HG03558 (cell line): Measurements from ENCODE around the gene ATP5MC2.
"Not testable (repeated sequence)": the region's sequence is repeated elsewhere in the genome, so short reads cannot be mapped to it uniquely, and the experiment has no call there.

Source experiments
- ATAC-seq: cut with Tn5 transposase; IDR thresholded peaks from one replicate; pipeline ENCODE4 v1.9.1; 2021; ENCODE audit warnings: moderate number of reproducible peaks; ENCODE audit not compliant: unreplicated experiment; ENCODE audit errors: extremely low read depth

Gene ATP5MC2

GRCh38 chr12:53675701-53676607, at the start of gene ATP5MC2:
Gene ATP5MC2 (minus strand): TSS chr12:53676083. CDS start chr12:53672614, 3,469 bp downstream.
- peak; percentile 95 for ATAC-seq

- ATAC-seq, result no peak
Measured at GRCh38 chr12:53722450-53723041, 46.7 kb upstream of the ATP5MC2 start.

DNA sequence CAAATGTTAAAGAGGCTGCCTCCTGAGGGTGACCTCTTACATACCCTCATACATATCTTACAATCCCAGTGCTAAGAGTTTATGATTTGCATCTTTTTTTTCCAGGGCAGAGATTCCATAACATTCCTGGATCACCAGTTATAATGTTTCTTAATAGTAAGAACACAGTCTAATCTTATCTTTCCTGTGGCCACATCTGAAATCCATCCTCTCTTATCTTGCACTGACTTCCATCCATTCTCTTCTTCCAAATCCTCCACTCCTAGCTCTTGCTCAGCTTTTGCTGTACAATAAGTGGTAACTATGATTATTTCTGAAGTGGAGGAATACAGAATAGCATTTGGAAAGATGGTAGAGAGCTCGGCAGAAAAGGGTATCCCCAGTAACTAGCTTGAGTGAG, 45.1 kb upstream of the ATP5MC2 start:
- no peak for ATAC-seq

GRCh38 chr12:53719649-53720048, 43.8 kb upstream of the ATP5MC2 start:
- ATAC-seq, result no peak

GRCh38 chr12:53718567-53718966, 42.7 kb upstream of the ATP5MC2 start:
- not testable (repeated sequence) for ATAC-seq

DNA sequence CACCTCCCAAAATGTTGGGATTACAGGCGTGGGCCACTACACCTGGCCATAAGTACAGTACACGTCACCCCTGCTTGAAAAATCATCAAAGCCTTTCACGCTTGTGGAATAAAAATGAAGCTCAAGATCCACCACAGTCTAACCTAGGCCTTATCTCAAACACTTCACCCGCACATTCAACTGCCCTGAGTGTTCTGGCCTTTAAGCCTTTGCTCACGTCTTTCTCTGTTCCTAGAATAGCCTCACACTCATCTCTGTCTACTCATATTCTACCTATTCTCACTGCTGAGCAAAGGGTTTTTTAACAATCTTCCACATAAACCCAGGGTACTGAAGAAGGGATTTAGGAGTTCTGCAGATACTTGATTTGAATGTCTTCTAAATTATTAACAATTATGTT, 41.4 kb upstream of the ATP5MC2 start:
- no peak for ATAC-seq

GRCh38 chr12:53714004-53714403, 38.1 kb upstream of the ATP5MC2 start:
- ATAC-seq, result no peak

DNA sequence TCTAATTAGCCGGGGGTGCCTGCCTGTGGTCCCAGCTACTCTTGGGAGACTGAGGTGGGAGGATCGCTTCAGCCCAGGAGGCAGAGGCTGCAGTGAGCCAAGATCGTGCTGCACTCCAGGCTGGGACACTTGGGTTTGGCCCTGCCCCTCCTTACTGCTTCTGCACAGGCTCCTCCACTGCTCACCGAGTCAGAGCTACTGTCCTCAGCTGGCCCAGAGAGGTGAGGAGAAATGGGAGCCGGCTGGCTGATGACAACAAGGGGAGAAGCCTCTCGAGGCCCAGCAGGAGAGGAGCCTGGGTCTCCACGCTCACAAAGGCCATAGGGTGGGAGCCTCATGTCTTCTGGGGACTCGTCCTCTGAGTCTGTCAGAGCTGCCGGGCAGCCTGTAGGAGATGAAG, 37.6 kb upstream of the ATP5MC2 start:
- ATAC-seq, result no peak

GRCh38 chr12:53712059-53712643, 36.3 kb upstream of the ATP5MC2 start:
- no peak for ATAC-seq

GRCh38 chr12:53710091-53710490, 34.2 kb upstream of the ATP5MC2 start:
- ATAC-seq, result no peak

GRCh38 chr12:53709671-53710070, 33.8 kb upstream of the ATP5MC2 start:
- ATAC-seq, result no peak

GRCh38 chr12:53706080-53706479, 30.2 kb upstream of the ATP5MC2 start:
- ATAC-seq, result no peak

GRCh38 chr12:53703756-53704155, 27.9 kb upstream of the ATP5MC2 start:
- ATAC-seq, result no peak

- no peak for ATAC-seq
Measured at GRCh38 chr12:53701518-53702264, 25.8 kb upstream of the ATP5MC2 start.

DNA sequence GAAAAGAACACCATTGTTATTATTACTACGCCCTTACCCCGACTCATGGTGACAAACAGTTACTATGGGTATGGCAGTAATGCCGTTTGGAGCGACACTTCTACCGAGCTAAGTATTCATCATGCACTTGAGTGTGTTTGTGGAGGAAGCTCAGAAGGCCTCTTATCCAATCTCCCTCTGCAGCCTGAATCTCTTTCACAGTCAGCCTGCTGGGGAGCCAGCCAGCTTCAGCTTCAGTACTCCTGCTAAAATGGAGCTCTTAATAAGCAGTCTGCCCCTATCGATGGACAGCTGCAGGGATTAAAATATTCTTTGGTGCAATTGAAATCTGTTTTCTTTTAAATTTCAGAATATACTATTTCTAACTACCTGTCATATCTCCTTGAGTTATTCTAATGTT, 24.7 kb upstream of the ATP5MC2 start:
- no peak for ATAC-seq

- no peak for ATAC-seq
Measured at GRCh38 chr12:53699678-53700025, 23.8 kb upstream of the ATP5MC2 start.

- ATAC-seq, result no peak
Measured at GRCh38 chr12:53698948-53699677, 23.2 kb upstream of the ATP5MC2 start.

DNA sequence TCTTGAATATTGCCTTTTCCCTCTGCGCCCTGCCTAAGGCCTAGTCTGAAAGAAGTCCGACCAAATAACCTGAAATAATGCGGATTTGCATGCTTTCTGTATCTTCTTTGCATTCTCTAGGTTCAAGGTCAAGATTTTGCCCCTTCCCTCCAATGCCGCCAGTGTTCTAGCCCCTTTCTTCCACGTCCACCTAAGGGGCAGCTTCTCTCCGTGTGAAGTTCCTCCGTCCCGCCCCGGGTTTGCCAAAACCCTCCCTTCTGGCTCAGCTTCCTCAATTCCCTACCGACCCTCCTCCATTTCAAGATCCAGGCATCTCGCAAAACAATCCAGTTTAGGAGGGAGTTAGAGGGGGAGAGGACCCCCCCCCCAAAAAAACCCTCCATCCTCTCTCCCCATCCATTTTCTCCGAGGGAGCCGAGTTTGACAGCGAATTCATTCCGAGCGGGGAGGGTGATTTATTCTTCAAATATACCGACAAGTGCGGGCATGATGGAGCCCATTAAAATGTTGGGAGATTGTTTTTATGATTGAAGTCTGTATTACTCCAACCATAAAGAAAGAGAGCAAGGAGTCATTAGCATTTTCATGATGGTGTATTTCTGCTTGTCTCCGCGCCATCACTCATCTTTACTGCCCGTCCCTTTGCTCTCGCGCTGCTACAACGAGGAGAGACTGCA, 20.9 kb upstream of the ATP5MC2 start:
- no peak for ATAC-seq

DNA sequence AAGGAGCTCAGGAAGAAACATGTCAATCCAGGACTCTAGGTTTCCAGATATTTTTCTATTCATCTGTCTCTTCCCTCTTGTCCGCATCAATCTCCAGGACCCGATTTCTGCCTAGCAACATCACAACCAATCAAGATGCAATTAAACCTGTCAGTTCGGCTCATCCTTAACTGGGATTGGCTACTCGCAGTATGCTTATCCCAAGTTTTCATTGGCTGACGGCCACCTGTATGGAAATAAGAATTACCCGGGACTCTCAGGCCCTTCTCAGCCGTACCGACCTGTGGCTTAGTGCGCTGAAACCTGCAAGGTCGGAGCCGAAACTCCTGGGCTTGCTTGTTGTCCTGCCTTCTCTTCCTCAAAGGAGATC, 20.4 kb upstream of the ATP5MC2 start:
- ATAC-seq, result no peak
